GM21515 (cell line): ENCODE measurements around the gene THOC7.

Experiments used
- ATAC-seq: cut with Tn5 transposase; IDR thresholded peaks from one replicate; pipeline ENCODE4 v1.9.1; 2021; ENCODE audit not compliant: unreplicated experiment

The THOC7 gene

GRCh38 chr3:63863150-63864007 is at the start of gene THOC7, which contains the start of gene ATXN7:
Gene THOC7, minus strand, starts transcription at chr3:63863805. Its CDS starts 15 bp downstream, at chr3:63863790.
Gene ATXN7, plus strand, starts transcription at chr3:63863867. Its CDS starts 48,732 bp downstream, at chr3:63912599.
- peak; percentile 69 for ATAC-seq

GRCh38 chr3:63912768-63913588 is 49.4 kb upstream of the THOC7 start:
- peak; percentile 16 for ATAC-seq

- ATAC-seq = peak; percentile 76
Observed at GRCh38 chr3:63911873-63912767, 48.5 kb upstream of the THOC7 start, which contains the start of gene SCAANT1. Gene SCAANT1, minus strand, starts transcription at chr3:63912383.

GRCh38 chr3:63911509-63911872 is 47.9 kb upstream of the THOC7 start:
- peak; percentile 24 for ATAC-seq

- ATAC-seq = no peak
Observed at GRCh38 chr3:63910891-63911290, 47.3 kb upstream of the THOC7 start.

- no peak for ATAC-seq
Observed at GRCh38 chr3:63910001-63910400, 46.4 kb upstream of the THOC7 start.

- no peak for ATAC-seq
Observed at GRCh38 chr3:63909431-63909830, 45.8 kb upstream of the THOC7 start.

GRCh38 chr3:63908776-63909175 is 45.2 kb upstream of the THOC7 start:
- no peak for ATAC-seq

GRCh38 chr3:63908081-63908736 is 44.6 kb upstream of the THOC7 start:
- no peak for ATAC-seq

GRCh38 chr3:63905731-63906620 is 42.4 kb upstream of the THOC7 start:
- no peak for ATAC-seq

GRCh38 chr3:63900459-63900858 is 36.9 kb upstream of the THOC7 start:
- no peak for ATAC-seq

GRCh38 chr3:63900010-63900409 is 36.4 kb upstream of the THOC7 start:
- ATAC-seq = no peak

GRCh38 chr3:63896332-63897030 is 32.9 kb upstream of the THOC7 start:
- ATAC-seq = peak; percentile 78

GRCh38 chr3:63895422-63896189 is 32.0 kb upstream of the THOC7 start:
- no peak for ATAC-seq

- no peak for ATAC-seq
Observed at GRCh38 chr3:63892773-63893352, 29.3 kb upstream of the THOC7 start.

- no peak for ATAC-seq
Observed at GRCh38 chr3:63891518-63891917, 27.9 kb upstream of the THOC7 start.

- no peak for ATAC-seq
Observed at GRCh38 chr3:63886858-63887257, 23.3 kb upstream of the THOC7 start.

- no peak for ATAC-seq
Observed at GRCh38 chr3:63880653-63881052, 17.0 kb upstream of the THOC7 start.
